ENCODE data around the gene KIFC3. TPM values are rescaled to one million over a fixed set of nuclear protein-coding genes. Genes with fewer than 3 reads are reported as not detected.

The KIFC3 gene
- total and polyA plus RNA-seq, 2 donors (not counting 1 experiment from before 2014, with no cell fraction given): 13.8 to 44.9 TPM

- H3K36me3 ChIP-seq (ENCODE audit: control insufficient read depth, insufficient read depth, low read length): peaks cover 16% of the 10 kb centered on the region
- H3K27ac ChIP-seq (ENCODE audit: insufficient read depth, low read length): peak overlapping the region; percentile 92
- peak; percentile 61 to 83 for DNase-seq (ENCODE audit: low read depth in 2 of 2)
- TF ChIP-seq EZH2 (IDR thresholded peaks at IDR 0.05; ENCODE audit: low read length, missing control alignments): no peak
- no peak for TF ChIP-seq CTCF (conservative IDR thresholded peaks at IDR 0.05 in 1 of 2, IDR thresholded peaks at IDR 0.05 in 1 of 2; ENCODE audit: low read depth in 1 of 2, low read length in 2 of 2)
- peak overlapping the region; percentile 96 for H3K4me2 ChIP-seq (ENCODE audit: extremely low read depth, insufficient read depth, low read length)
- peak overlapping the region; percentile 45 for H2AFZ ChIP-seq (ENCODE audit: low read length)
- no peaks in the 10 kb centered on the region for H3K9me3 ChIP-seq (ENCODE audit: control insufficient read depth, insufficient read depth, low read depth, low read length)
- H3K4me1 ChIP-seq (ENCODE audit: control insufficient read depth, extremely low read depth, insufficient read depth, low read length): peaks cover 21% of the 10 kb centered on the region
- H4K20me1 ChIP-seq (ENCODE audit: control insufficient read depth, extremely low read depth, insufficient read depth, low read length): no peaks in the 10 kb centered on the region
- peaks cover 33% of the 10 kb centered on the region for H3K79me2 ChIP-seq (ENCODE audit: control insufficient read depth, insufficient read depth, low read length)
- H3K4me3 ChIP-seq (replicated peaks in 1 of 4; ENCODE audit: control extremely low read depth in 1 of 4, insufficient read depth in 1 of 4, low read depth in 3 of 4, low read length in 4 of 4): peak overlapping the region; percentile 59 to 79 (median 76)
- H3K27me3 ChIP-seq (ENCODE audit: control insufficient read depth, insufficient read depth, low read length): no peaks in the 10 kb centered on the region
- peak overlapping the region; percentile 86 for H3K9ac ChIP-seq (ENCODE audit: insufficient read depth, low read length)
These were observed 1.0 kb downstream of the KIFC3 start for GRCh38 chr16:57801098-57801808.

DNA sequence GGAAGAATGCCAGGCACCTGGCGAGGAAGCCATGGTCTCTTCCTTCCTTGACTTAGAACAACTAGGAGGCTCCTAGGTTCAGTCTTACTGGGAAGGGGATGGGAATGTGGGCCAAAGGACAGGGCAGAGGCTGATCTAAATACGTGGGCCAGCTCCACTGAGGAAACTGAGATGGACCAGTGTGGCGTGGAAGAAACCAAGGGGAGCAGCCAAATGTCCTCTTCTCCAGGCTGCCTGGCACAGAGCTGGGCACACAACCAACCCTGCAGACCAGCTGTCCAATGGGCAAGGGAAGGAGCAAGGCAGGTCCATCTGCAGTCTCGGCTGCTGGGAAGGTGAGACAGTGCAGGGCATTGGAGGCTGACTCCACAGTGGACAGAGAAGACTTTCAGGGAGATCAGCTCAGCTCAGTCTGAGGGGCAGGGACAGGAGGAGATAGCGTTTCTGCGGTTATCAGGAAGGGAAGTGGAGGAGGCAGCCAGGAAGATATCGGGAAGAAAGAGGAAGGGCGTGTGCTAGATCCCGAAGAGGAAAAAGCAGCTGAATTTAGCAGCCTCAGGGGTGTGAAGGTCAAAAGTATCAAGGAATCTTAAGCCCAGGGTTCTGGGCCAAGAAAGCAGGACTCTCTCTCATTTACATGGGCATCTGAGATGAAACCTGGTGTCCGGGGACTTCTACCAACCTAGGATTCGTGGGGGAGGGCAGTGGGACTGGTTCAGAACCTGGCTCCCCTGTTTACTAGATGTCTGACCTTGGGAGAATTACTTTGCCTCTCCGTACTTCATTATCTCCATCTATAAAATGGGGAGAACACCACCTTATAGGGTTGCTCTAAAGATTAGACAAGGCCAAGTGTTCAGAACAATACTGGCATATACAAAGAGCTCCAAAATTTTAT is 1.8 kb downstream of the KIFC3 start:
- no peaks in the 10 kb centered on the region for H3K27me3 ChIP-seq (ENCODE audit: control insufficient read depth, insufficient read depth, low read length)
- no peaks in the 10 kb centered on the region for H3K9me3 ChIP-seq (ENCODE audit: control insufficient read depth, insufficient read depth, low read depth, low read length)
- no peak for TF ChIP-seq EZH2 (IDR thresholded peaks at IDR 0.05; ENCODE audit: low read length, missing control alignments)
- TF ChIP-seq CTCF (conservative IDR thresholded peaks at IDR 0.05 in 1 of 2, IDR thresholded peaks at IDR 0.05 in 1 of 2; ENCODE audit: low read depth in 1 of 2, low read length in 2 of 2): no peak
- DNase-seq (ENCODE audit: low read depth in 2 of 2): no peak
- H4K20me1 ChIP-seq (ENCODE audit: control insufficient read depth, extremely low read depth, insufficient read depth, low read length): no peaks in the 10 kb centered on the region
- H3K36me3 ChIP-seq (ENCODE audit: control insufficient read depth, insufficient read depth, low read length): peaks cover 16% of the 10 kb centered on the region
- peak overlapping the region; percentile 59 to 79 (median 76) for H3K4me3 ChIP-seq (replicated peaks in 1 of 4; ENCODE audit: control extremely low read depth in 1 of 4, insufficient read depth in 1 of 4, low read depth in 3 of 4, low read length in 4 of 4)
- H3K4me2 ChIP-seq (ENCODE audit: extremely low read depth, insufficient read depth, low read length): peak overlapping the region; percentile 96
- peaks cover 34% of the 10 kb centered on the region for H3K79me2 ChIP-seq (ENCODE audit: control insufficient read depth, insufficient read depth, low read length)
- H2AFZ ChIP-seq (ENCODE audit: low read length): no peak overlapping the region
- peaks cover 21% of the 10 kb centered on the region for H3K4me1 ChIP-seq (ENCODE audit: control insufficient read depth, extremely low read depth, insufficient read depth, low read length)
- peak overlapping the region; percentile 92 for H3K27ac ChIP-seq (ENCODE audit: insufficient read depth, low read length)
- H3K9ac ChIP-seq (ENCODE audit: insufficient read depth, low read length): no peak overlapping the region

- H3K79me2 ChIP-seq (ENCODE audit: control insufficient read depth, insufficient read depth, low read length): peaks cover 34% of the 10 kb centered on the region
- TF ChIP-seq EZH2 (IDR thresholded peaks at IDR 0.05; ENCODE audit: low read length, missing control alignments) (no peak), CTCF (conservative IDR thresholded peaks at IDR 0.05 in 1 of 2, IDR thresholded peaks at IDR 0.05 in 1 of 2; ENCODE audit: low read depth in 1 of 2, low read length in 2 of 2) (no peak)
- no peak overlapping the region for H3K4me3 ChIP-seq (replicated peaks in 1 of 4; ENCODE audit: control extremely low read depth in 1 of 4, insufficient read depth in 1 of 4, low read depth in 3 of 4, low read length in 4 of 4)
- H3K9ac ChIP-seq (ENCODE audit: insufficient read depth, low read length): no peak overlapping the region
- peaks cover 21% of the 10 kb centered on the region for H3K4me1 ChIP-seq (ENCODE audit: control insufficient read depth, extremely low read depth, insufficient read depth, low read length)
- H3K4me2 ChIP-seq (ENCODE audit: extremely low read depth, insufficient read depth, low read length): peak overlapping the region; percentile 19
- no peak for DNase-seq (ENCODE audit: low read depth in 2 of 2)
- H4K20me1 ChIP-seq (ENCODE audit: control insufficient read depth, extremely low read depth, insufficient read depth, low read length): no peaks in the 10 kb centered on the region
- no peaks in the 10 kb centered on the region for H3K9me3 ChIP-seq (ENCODE audit: control insufficient read depth, insufficient read depth, low read depth, low read length)
- no peaks in the 10 kb centered on the region for H3K27me3 ChIP-seq (ENCODE audit: control insufficient read depth, insufficient read depth, low read length)
- H2AFZ ChIP-seq (ENCODE audit: low read length): no peak overlapping the region
- no peak overlapping the region for H3K27ac ChIP-seq (ENCODE audit: insufficient read depth, low read length)
- H3K36me3 ChIP-seq (ENCODE audit: control insufficient read depth, insufficient read depth, low read length): peaks cover 17% of the 10 kb centered on the region
These were observed 2.6 kb downstream of the KIFC3 start for GRCh38 chr16:57799600-57800199.
